Kidney epithelial cell (primary cell): ENCODE measurements around the gene SRM. TPM values are rescaled to one million over a fixed set of nuclear protein-coding genes. Genes with fewer than 3 reads are reported as not detected.
"Not testable (repeated sequence)": the region's sequence is repeated elsewhere in the genome, so short reads cannot be mapped to it uniquely, and the experiment has no call there.

Experiments used
- DNase-seq: peaks from one replicate; pipeline ENCODE4 v3.0.0-alpha.2; 2010; ENCODE audit warnings: low read depth
- H3K27me3 ChIP-seq: 2 replicates; pipeline ENCODE4 v1.6.0; 2011; ENCODE audit warnings: low read length; ENCODE audit not compliant: control insufficient read depth, insufficient read depth
- H3K36me3 ChIP-seq: 2 replicates; pipeline ENCODE4 v1.5.1; 2011; ENCODE audit warnings: low read length; ENCODE audit not compliant: control insufficient read depth, insufficient read depth
- H3K4me3 ChIP-seq: 2 replicates; pipeline ENCODE4 v1.5.1; 2011; ENCODE audit warnings: low read depth, mild to moderate bottlenecking, control low read depth, low read length
- CTCF ChIP-seq: IDR thresholded peaks from 2 replicates; pipeline ENCODE4 v1.5.1; 2011; ENCODE audit warnings: mild to moderate bottlenecking, moderate library complexity, low read length, control low read depth, inconsistent platforms; ENCODE audit not compliant: insufficient read depth, poor library complexity, severe bottlenecking
- total RNA-seq: library from RNA; depleted of rRNA; stranded (reverse); fragments of >200 nt; gene quantifications from 2 replicates; pipeline ENCODE4 v1.2.3, GENCODE V29; 2015

Gene SRM
- total RNA-seq, 1 donor from 2014 or later: 75.0 TPM

- no peak for DNase-seq
- H3K27me3 ChIP-seq: peaks cover 10% of the 10 kb centered on the region
- H3K4me3 ChIP-seq: no peak overlapping the region
- TF ChIP-seq CTCF: no peak
- H3K36me3 ChIP-seq: peaks cover 3% of the 10 kb centered on the region
These were observed 5.6 kb downstream of the SRM start for GRCh38 chr1:11054181-11054580.

DNA sequence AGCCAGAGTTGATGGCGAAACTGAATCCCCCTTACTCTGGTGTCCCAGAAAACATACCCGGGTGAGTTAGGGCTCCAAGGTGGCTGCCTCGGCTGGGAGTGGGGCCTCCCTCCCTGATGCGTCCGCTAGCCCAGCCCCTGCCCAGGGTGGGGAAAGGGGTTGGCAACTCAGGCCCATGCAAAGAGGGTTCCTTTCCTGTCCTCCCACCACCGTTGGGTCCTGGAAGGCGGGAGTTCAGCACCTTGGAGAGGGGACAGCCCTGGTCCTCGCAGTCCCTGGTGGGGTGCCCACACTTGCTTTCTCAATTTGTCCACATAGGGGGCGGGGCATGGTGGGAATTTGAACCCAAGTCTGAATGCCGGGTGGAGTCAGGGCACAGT lies 6.1 kb downstream of the SRM start:
- Histone ChIP-seq H3K4me3 (no peak overlapping the region), H3K36me3 (peaks cover 3% of the 10 kb centered on the region), H3K27me3 (peaks cover 10% of the 10 kb centered on the region)
- no peak for DNase-seq
- TF ChIP-seq CTCF: no peak

GRCh38 chr1:11052839-11053757 lies 6.7 kb downstream of the SRM start:
- no peak for DNase-seq
- no peak for TF ChIP-seq CTCF
- peaks cover 10% of the 10 kb centered on the region for H3K27me3 ChIP-seq
- H3K36me3 ChIP-seq: peaks cover 3% of the 10 kb centered on the region
- H3K4me3 ChIP-seq: no peak overlapping the region

DNA sequence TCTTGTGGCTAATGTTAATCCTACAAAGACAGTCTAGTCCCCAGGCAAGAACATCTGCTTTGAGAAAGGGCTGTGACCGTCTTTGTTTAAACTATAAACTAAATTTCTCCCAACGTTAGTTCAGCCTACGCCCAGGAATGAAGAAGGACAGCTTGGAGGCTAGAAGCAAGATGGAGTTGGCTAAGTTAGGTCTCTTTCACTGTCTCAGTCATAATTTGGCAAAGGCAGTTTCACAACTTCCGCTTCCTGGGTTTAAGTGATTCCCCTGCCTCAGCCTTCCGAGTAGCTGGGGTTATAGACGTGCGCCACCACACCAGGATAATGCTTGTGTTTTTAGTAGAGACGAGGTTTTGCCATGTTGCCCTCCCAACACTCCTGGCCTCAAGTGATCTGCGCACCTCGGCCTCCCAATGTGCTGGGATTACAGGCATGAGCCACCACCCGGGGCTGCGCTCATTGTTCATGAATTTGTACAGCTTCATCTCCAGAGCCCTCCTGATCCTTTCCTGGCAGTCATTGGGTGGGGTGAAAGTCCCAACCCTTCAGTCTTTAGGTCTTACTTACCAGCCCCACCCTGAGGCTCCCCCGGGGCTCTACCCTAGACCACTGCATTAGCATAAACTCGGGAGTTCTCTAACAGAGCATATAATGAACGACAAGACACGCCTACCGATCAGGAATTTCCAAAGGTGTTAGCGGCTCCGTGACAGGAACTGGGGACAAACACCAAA lies 7.9 kb downstream of the SRM start:
- peaks cover 10% of the 10 kb centered on the region for H3K27me3 ChIP-seq
- DNase-seq: no peak
- no peak for TF ChIP-seq CTCF
- H3K4me3 ChIP-seq: no peak overlapping the region
- peaks cover 3% of the 10 kb centered on the region for H3K36me3 ChIP-seq

GRCh38 chr1:11051121-11051520 lies 8.7 kb downstream of the SRM start:
- not testable (repeated sequence) for H3K4me3 ChIP-seq, H3K36me3 ChIP-seq, DNase-seq
- peaks cover 10% of the 10 kb centered on the region for H3K27me3 ChIP-seq

DNA sequence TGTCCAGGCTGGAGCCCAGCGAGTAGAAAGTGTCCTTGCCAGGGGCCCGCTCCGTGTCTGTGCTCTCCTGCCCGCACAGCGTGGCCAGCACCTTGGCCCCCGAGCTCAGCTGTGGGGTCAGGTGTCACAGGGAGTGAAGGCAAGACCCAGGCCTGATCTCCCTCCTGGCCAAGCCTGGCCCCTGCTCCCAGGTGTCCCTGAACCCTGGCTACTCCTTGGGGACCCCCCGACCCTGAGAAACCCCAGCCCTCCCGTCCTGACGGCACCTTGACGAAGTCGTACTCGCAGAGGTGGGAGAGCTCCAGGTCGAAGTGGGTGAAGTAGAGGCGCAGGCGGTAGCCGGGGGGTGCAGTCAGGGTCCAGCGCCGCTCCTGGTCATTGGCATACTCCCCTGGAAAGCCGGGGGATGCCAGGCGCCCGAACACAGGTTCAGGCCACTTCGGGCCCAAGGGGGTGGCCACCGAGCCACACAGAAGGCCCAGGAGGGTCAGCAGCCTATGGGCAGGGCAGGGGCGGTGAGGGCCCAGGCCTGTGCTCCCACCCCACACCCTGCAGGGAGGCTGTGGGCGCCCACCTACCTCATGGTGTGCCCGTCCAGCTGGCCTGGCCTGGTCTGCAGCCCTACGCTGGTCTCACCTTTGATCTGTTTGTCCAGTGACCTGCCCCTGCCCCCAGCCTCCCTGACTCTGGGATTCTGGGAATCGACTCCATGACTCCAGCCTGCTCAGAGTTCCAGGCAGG lies 13.0 kb downstream of the SRM start, which contains the start of gene MASP2:
Gene MASP2, minus strand, starts transcription at position 615 of the 741 bp plus-strand sequence. Its CDS starts 32 bp downstream, at position 583.
- TF ChIP-seq CTCF: no peak
- Histone ChIP-seq H3K27me3 (peaks cover 6% of the 10 kb centered on the region), H3K4me3 (no peak within 1 kb of the TSS), H3K36me3 (no peaks in the 10 kb centered on the region)
- DNase-seq: no peak
